Hepatocyte (in vitro differentiated cells): ENCODE results near the gene MFSD2A. TPM values are rescaled to one million over a fixed set of nuclear protein-coding genes. Genes with fewer than 3 reads are reported as not detected.

ENCODE experiments used
- DNase-seq: peaks from one replicate; pipeline ENCODE4 v3.0.0-alpha.2; 2016; ENCODE audit warnings: low spot score
- H2AFZ ChIP-seq: fragments of 200-600 bp; sonication (generic); 2 replicates; pipeline ENCODE4 v1.6.0; 2016; ENCODE audit warnings: antibody characterized with exemption, mild to moderate bottlenecking
- H3K27ac ChIP-seq: fragments of 200-600 bp; sonication (generic); 2 replicates; pipeline ENCODE4 v1.5.1; 2016; ENCODE audit warnings: mild to moderate bottlenecking
- H3K27me3 ChIP-seq: fragments of 200-600 bp; sonication (generic); 2 replicates; pipeline ENCODE4 v1.6.1; 2016
- H3K36me3 ChIP-seq: fragments of 200-600 bp; sonication (generic); replicated peaks from 2 replicates; pipeline ENCODE4 v1.5.1; 2016; ENCODE audit warnings: low read depth; ENCODE audit not compliant: insufficient read depth
- H3K4me1 ChIP-seq: fragments of 200-600 bp; sonication (generic); 2 replicates; pipeline ENCODE4 v1.5.1; 2016; ENCODE audit warnings: mild to moderate bottlenecking, moderate library complexity; ENCODE audit not compliant: insufficient read depth
- H3K4me2 ChIP-seq: fragments of 200-600 bp; sonication (generic); 2 replicates; pipeline ENCODE4 v1.6.0; 2016
- H3K4me3 ChIP-seq: fragments of 200-600 bp; sonication (generic); 2 replicates; pipeline ENCODE4 v1.5.1; 2016; ENCODE audit warnings: mild to moderate bottlenecking
- H3K79me2 ChIP-seq: fragments of 200-600 bp; sonication (generic); 2 replicates; pipeline ENCODE4 v1.6.0; 2017; ENCODE audit warnings: mild to moderate bottlenecking
- H3K9me2 ChIP-seq: fragments of 200-600 bp; sonication (generic); replicated peaks from 2 replicates; pipeline ENCODE4 v1.6.0; 2017; ENCODE audit warnings: mild to moderate bottlenecking; ENCODE audit not compliant: insufficient read depth
- H3K9me3 ChIP-seq: fragments of 200-600 bp; sonication (generic); 2 replicates; pipeline ENCODE4 v1.5.1; 2016; ENCODE audit warnings: low read depth, mild to moderate bottlenecking
- H4K20me1 ChIP-seq: fragments of 200-600 bp; sonication (generic); 2 replicates; pipeline ENCODE4 v1.6.0; 2016; ENCODE audit warnings: mild to moderate bottlenecking; ENCODE audit not compliant: insufficient read depth, poor library complexity, severe bottlenecking
- CTCF ChIP-seq: fragments of 200-600 bp; sonication (generic); IDR thresholded peaks from 2 replicates; pipeline ENCODE4 v1.5.1; 2016; ENCODE audit warnings: antibody characterized with exemption, mild to moderate bottlenecking; ENCODE audit not compliant: poor library complexity
- EZH2 ChIP-seq: fragments of 200-600 bp; sonication (generic); IDR thresholded peaks from 2 replicates; pipeline ENCODE4 v1.6.1; 2016; ENCODE audit warnings: antibody characterized with exemption, mild to moderate bottlenecking, borderline replicate concordance
- EZH2phosphoT487 ChIP-seq: fragments of 200-600 bp; sonication (generic); IDR thresholded peaks from one replicate; pipeline ENCODE4 v1.6.1; 2018; ENCODE audit warnings: antibody characterized with exemption, mild to moderate bottlenecking, low read depth, moderate library complexity; ENCODE audit not compliant: unreplicated experiment, severe bottlenecking
- WGBS: methylation state at CpG from one replicate; pipeline ENCODE4 v1.1.6; 2016; ENCODE audit warnings: low lambda C conversion rate; ENCODE audit errors: missing lambda C conversion rate; 5-methylcytosine and 5-hydroxymethylcytosine counted together
- polyA plus RNA-seq: library from polyadenylated mRNA; unstranded; fragments of >200 nt; fragmentation: Nextera tagmentation; extraction: Ambion mirVana; gene quantifications from 2 replicates; pipeline ENCODE4 v1.2.1, GENCODE V29; 2016
- total RNA-seq: library from RNA; depleted of rRNA; stranded (reverse); fragments of >200 nt; gene quantifications from 2 replicates; pipeline ENCODE4 v1.2.3, GENCODE V29; 2014

The MFSD2A gene
- total and polyA plus RNA-seq, 2 experiments from 2014 or later: 4.8 to 9.8 TPM

- no peaks in the 10 kb centered on the region for H3K36me3 ChIP-seq
- H3K27me3 ChIP-seq: peaks cover 17% of the 10 kb centered on the region
- no peaks in the 10 kb centered on the region for H3K9me2 ChIP-seq
- no peak overlapping the region for H2AFZ ChIP-seq
- no peaks in the 10 kb centered on the region for H3K4me1 ChIP-seq
- H3K4me2 ChIP-seq: no peak overlapping the region
- 90% methylated on average over 2 of the region's 2 CpGs for WGBS
- H3K27ac ChIP-seq: no peak overlapping the region
- H3K9me3 ChIP-seq: no peaks in the 10 kb centered on the region
- no peak for DNase-seq
- H3K79me2 ChIP-seq: no peaks in the 10 kb centered on the region
- no peak overlapping the region for H3K4me3 ChIP-seq
- H4K20me1 ChIP-seq: no peaks in the 10 kb centered on the region
- TF ChIP-seq CTCF: no peak
- no peak for TF ChIP-seq EZH2
- no peak for TF ChIP-seq EZH2phosphoT487
These were observed 37.1 kb upstream of the MFSD2A start for GRCh38 chr1:39917825-39918224.

- no peak for TF ChIP-seq EZH2
- TF ChIP-seq EZH2phosphoT487: no peak
- peak; percentile 60 for TF ChIP-seq CTCF
These were observed 35.4 kb upstream of the MFSD2A start for GRCh38 chr1:39919545-39919944.

GRCh38 chr1:39922251-39922688 lies 32.7 kb upstream of the MFSD2A start:
- 16% methylated on average over 25 of the region's 25 CpGs for WGBS
- TF ChIP-seq EZH2phosphoT487 (no peak), EZH2 (no peak), CTCF (no peak)
- DNase-seq: no peak

More at GRCh38 chr1:39919545-39919944, 35.4 kb upstream of the MFSD2A start:
- H3K27ac ChIP-seq: no peak overlapping the region
- no peaks in the 10 kb centered on the region for H3K9me3 ChIP-seq
- no peak overlapping the region for H3K4me2 ChIP-seq
- peaks cover 21% of the 10 kb centered on the region for H3K27me3 ChIP-seq
- no peaks in the 10 kb centered on the region for H4K20me1 ChIP-seq
- no peaks in the 10 kb centered on the region for H3K4me1 ChIP-seq
- no peaks in the 10 kb centered on the region for H3K79me2 ChIP-seq
- DNase-seq: peak; percentile 87
- H3K4me3 ChIP-seq: no peak overlapping the region
- no peaks in the 10 kb centered on the region for H3K9me2 ChIP-seq
- no peak overlapping the region for H2AFZ ChIP-seq
- WGBS: 33% methylated on average over 3 of the region's 3 CpGs
- no peaks in the 10 kb centered on the region for H3K36me3 ChIP-seq

More at GRCh38 chr1:39922251-39922688, 32.7 kb upstream of the MFSD2A start:
- H3K27ac ChIP-seq: no peak overlapping the region
- H3K4me1 ChIP-seq: peaks cover 6% of the 10 kb centered on the region
- no peak overlapping the region for H2AFZ ChIP-seq
- H3K36me3 ChIP-seq: no peaks in the 10 kb centered on the region
- H3K79me2 ChIP-seq: no peaks in the 10 kb centered on the region
- no peak overlapping the region for H3K4me2 ChIP-seq
- no peaks in the 10 kb centered on the region for H3K9me3 ChIP-seq
- no peaks in the 10 kb centered on the region for H4K20me1 ChIP-seq
- no peaks in the 10 kb centered on the region for H3K9me2 ChIP-seq
- H3K27me3 ChIP-seq: peaks cover 21% of the 10 kb centered on the region
- no peak overlapping the region for H3K4me3 ChIP-seq
